WERI-Rb-1 (cell line): ENCODE measurements around the gene PDCD6IP.

Experiments
- DNase-seq: peaks from one replicate; pipeline ENCODE4 v3.0.0-alpha.2; 2020
- H3K27ac ChIP-seq: fragments of 250-450 bp; sonication (Bioruptor Pico); 2 replicates; pipeline ENCODE4 v1.5.1; 2020; ENCODE audit warnings: mild to moderate bottlenecking, moderate library complexity
- H3K27me3 ChIP-seq: fragments of 250-450 bp; sonication (Bioruptor Pico); 2 replicates; pipeline ENCODE4 v1.5.1; 2021; ENCODE audit warnings: mild to moderate bottlenecking, low read depth, moderate library complexity; ENCODE audit not compliant: insufficient read depth, severe bottlenecking
- H3K36me3 ChIP-seq: fragments of 250-450 bp; sonication (Bioruptor Pico); 2 replicates; pipeline ENCODE4 v1.5.1; 2020; ENCODE audit warnings: mild to moderate bottlenecking, moderate library complexity
- H3K4me3 ChIP-seq: 2 replicates; pipeline ENCODE4 v1.5.1; 2011; ENCODE audit warnings: low read depth, mild to moderate bottlenecking, control low read depth, low read length
- H3K9me3 ChIP-seq: fragments of 250-450 bp; sonication (Bioruptor Pico); 2 replicates; pipeline ENCODE4 v1.5.1; 2021; ENCODE audit warnings: mild to moderate bottlenecking, moderate library complexity; ENCODE audit not compliant: severe bottlenecking
- CTCF ChIP-seq: IDR thresholded peaks from 2 replicates; pipeline ENCODE4 v1.5.1; 2011; ENCODE audit warnings: low read depth, mild to moderate bottlenecking, control low read depth, inconsistent platforms, low read length

Gene PDCD6IP

GRCh38 chr3:33791477-33792166, 6.8 kb upstream of the PDCD6IP start:
- TF ChIP-seq CTCF: no peak
- H3K27me3 ChIP-seq: no peaks in the 10 kb centered on the region
- no peaks in the 10 kb centered on the region for H3K9me3 ChIP-seq
- no peak for DNase-seq
- no peak overlapping the region for H3K4me3 ChIP-seq
- no peak overlapping the region for H3K27ac ChIP-seq
- H3K36me3 ChIP-seq: no peaks in the 10 kb centered on the region

DNA sequence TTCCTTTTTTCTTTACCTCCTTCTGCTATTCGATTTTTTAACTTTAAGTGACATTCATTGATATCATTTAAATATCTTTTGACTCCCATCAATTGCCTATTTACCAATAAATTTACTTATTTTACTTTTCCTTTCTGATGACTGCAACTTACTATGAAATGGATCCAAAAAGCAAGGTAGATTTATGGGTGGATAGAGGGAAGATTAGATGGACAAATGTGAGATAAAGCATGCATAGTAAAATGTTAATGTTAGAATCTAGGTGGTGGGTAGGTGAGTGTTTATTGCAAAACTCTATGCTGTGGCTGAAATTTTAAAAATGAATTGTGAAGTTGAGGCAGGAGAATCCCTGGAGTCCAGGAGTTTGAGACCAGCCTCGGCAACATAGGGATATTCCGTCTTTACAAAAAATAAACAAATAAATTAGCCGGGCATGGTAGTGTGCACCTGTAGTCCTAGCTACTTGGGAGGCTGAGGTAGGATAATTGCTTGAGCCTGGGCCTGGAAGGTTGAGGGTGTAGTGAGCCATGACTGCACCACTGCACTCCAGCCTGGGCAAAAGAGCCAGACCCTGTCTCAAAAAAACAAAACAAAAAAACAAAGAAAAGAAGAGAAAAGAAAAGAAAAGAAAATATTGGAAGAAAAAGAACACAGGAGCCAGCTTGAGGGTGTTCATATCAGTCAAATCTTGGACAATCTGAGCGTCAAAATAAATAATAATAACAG, 6.1 kb upstream of the PDCD6IP start:
- Histone ChIP-seq H3K27ac (no peak overlapping the region), H3K36me3 (no peaks in the 10 kb centered on the region), H3K4me3 (no peak overlapping the region), H3K9me3 (no peaks in the 10 kb centered on the region), H3K27me3 (no peaks in the 10 kb centered on the region)
- no peak for TF ChIP-seq CTCF
- DNase-seq: no peak

DNA sequence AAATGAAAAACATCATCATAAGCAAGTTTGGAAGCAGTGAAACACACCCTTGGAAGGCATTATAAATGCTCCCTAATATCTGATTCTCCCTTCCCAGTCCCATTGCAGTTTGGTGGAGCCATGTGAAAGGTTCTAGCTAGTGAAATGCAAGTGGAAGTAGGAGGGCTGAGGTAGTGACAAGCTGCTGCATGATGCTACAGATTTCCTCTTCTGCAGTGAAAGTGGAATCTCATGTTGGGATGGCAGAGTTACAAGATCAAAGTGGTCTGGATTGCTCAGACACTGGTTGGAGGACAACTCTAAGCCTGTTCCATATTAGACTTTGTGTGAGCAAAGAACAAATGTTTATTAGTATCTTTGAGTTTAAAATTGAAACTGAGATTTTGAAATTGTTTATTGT, 3.3 kb upstream of the PDCD6IP start:
- no peak overlapping the region for H3K27ac ChIP-seq
- no peaks in the 10 kb centered on the region for H3K36me3 ChIP-seq
- no peak for DNase-seq
- TF ChIP-seq CTCF: no peak
- H3K9me3 ChIP-seq: no peaks in the 10 kb centered on the region
- H3K4me3 ChIP-seq: no peak overlapping the region
- H3K27me3 ChIP-seq: no peaks in the 10 kb centered on the region

DNA sequence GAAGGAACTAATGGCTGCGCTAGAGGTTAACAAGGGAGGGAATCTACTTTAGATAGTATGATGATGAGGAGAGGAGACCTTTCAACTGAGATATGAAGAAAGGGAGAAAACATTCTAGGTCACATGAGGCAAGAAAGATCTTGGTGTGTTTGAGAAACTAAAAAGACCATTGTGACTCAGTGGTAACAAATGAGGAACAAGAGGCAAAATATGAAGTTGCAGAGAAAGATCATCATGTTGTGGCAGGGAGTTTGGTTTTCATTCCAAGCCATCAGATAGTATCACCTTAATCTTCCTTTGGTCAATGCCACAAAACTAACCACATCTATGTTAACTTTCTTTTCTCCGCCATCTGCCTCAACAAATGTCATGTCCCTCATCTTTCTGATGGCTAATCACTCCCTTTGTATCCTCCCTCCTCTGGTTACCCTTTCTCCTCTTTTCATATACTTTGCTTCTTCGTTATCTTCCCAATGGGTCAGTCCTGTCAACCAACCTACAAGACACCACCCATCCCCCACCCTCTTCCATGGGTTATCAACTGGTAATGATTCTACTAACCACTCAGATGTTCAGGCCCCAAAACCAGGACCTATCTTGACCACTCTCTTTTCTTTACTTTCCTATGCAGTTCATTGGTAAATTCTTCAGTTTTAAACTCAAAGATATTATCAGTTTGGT, 2.4 kb upstream of the PDCD6IP start:
- Histone ChIP-seq H3K27ac (no peak overlapping the region), H3K4me3 (no peak overlapping the region), H3K27me3 (no peaks in the 10 kb centered on the region), H3K36me3 (no peaks in the 10 kb centered on the region), H3K9me3 (no peaks in the 10 kb centered on the region)
- DNase-seq: no peak
- TF ChIP-seq CTCF: no peak

GRCh38 chr3:33798113-33798417, 365 bp upstream of the PDCD6IP start:
- Histone ChIP-seq H3K9me3 (no peaks in the 10 kb centered on the region), H3K4me3 (peak overlapping the region; percentile 63), H3K36me3 (peaks cover 5% of the 10 kb centered on the region), H3K27ac (peak overlapping the region; percentile 84), H3K27me3 (no peaks in the 10 kb centered on the region)
- no peak for TF ChIP-seq CTCF
- no peak for DNase-seq
